Stimulated activated effector memory CD8-positive, alpha-beta T cell treated with anti-CD3 and anti-CD28 coated beads, Interleukin-12 subunit alpha, Interleukin-12 subunit beta, amount 100 ng/mL, for 72 hours (primary cell): ENCODE results near the gene CCDC12.

Experiments used
- ATAC-seq: fragments of 150-1000 bp; cut with Tn5 transposase; 2 replicates; pipeline ENCODE4 v1.10.0; 2021
- DNase-seq, 2 donors: peaks; one replicate each; pipeline ENCODE4 v3.0.0; 2021 to 2022; ENCODE audit warnings: low spot score in 2 of 2
- H3K27ac Mint-ChIP-seq: one replicate; pipeline ENCODE4 v1.8.0; 2022; ENCODE audit warnings: mild to moderate bottlenecking, mixed read lengths
- H3K36me3 Mint-ChIP-seq: one replicate; pipeline ENCODE4 v1.8.0; 2022; ENCODE audit warnings: mild to moderate bottlenecking, mixed read lengths
- H3K4me1 Mint-ChIP-seq: one replicate; pipeline ENCODE4 v1.8.0; 2022; ENCODE audit warnings: mixed read lengths
- H3K4me3 Mint-ChIP-seq: one replicate; pipeline ENCODE4 v1.8.0; 2022; ENCODE audit warnings: mild to moderate bottlenecking, mixed read lengths
- H3K9me3 Mint-ChIP-seq: one replicate; pipeline ENCODE4 v1.8.0; 2022; ENCODE audit warnings: mixed read lengths

CCDC12 gene

GRCh38 chr3:46976326-46977190 lies at the start of gene CCDC12:
CCDC12 (minus strand) TSS chr3:46976745; CDS start chr3:46976732, 13 bp downstream.
- Mint-ChIP-seq H3K4me1 (peaks cover 56% of the 10 kb centered on the region), H3K9me3 (no peaks in the 10 kb centered on the region), H3K4me3 (peak within 1 kb of the TSS; percentile 81), H3K36me3 (peaks cover 60% of the 10 kb centered on the region), H3K27ac (peak within 1 kb of the TSS; percentile 91)
- peak; percentile 84 for ATAC-seq
- DNase-seq = peak; percentile 79 to 97

- Mint-ChIP-seq H3K4me3 (no peak overlapping the region), H3K4me1 (peaks cover 24% of the 10 kb centered on the region), H3K27ac (no peak overlapping the region), H3K9me3 (no peaks in the 10 kb centered on the region), H3K36me3 (peaks cover 29% of the 10 kb centered on the region)
- ATAC-seq (peak; percentile 56), DNase-seq (no peak)
These were observed 48.4 kb upstream of the CCDC12 start for GRCh38 chr3:47024932-47025331.

- no peak for DNase-seq
- H3K4me1 Mint-ChIP-seq = peaks cover 47% of the 10 kb centered on the region
- no peak for ATAC-seq
- no peaks in the 10 kb centered on the region for H3K9me3 Mint-ChIP-seq
- H3K27ac Mint-ChIP-seq = no peak overlapping the region
- H3K4me3 Mint-ChIP-seq = no peak overlapping the region
- H3K36me3 Mint-ChIP-seq = peaks cover 16% of the 10 kb centered on the region
These were observed 46.1 kb upstream of the CCDC12 start for GRCh38 chr3:47022641-47023071.

- ATAC-seq (no peak), DNase-seq (no peak)
- H3K4me3 Mint-ChIP-seq = no peak overlapping the region
- H3K9me3 Mint-ChIP-seq = no peaks in the 10 kb centered on the region
- H3K27ac Mint-ChIP-seq = peak overlapping the region; percentile 85
- H3K4me1 Mint-ChIP-seq = peaks cover 54% of the 10 kb centered on the region
- peaks cover 27% of the 10 kb centered on the region for H3K36me3 Mint-ChIP-seq
These were observed 43.8 kb upstream of the CCDC12 start for GRCh38 chr3:47020311-47020710.

- H3K4me3 Mint-ChIP-seq = peak overlapping the region; percentile 58
- H3K36me3 Mint-ChIP-seq = peaks cover 31% of the 10 kb centered on the region
- peak in 1 of 2 donors; percentile 62 for DNase-seq
- peak; percentile 87 for ATAC-seq
- H3K4me1 Mint-ChIP-seq = peaks cover 44% of the 10 kb centered on the region
- peak overlapping the region; percentile 85 for H3K27ac Mint-ChIP-seq
- H3K9me3 Mint-ChIP-seq = no peaks in the 10 kb centered on the region
These were observed 42.7 kb upstream of the CCDC12 start for GRCh38 chr3:47019201-47019600.

GRCh38 chr3:47018269-47018611 lies 41.7 kb upstream of the CCDC12 start:
- Mint-ChIP-seq H3K4me3 (peak overlapping the region; percentile 58), H3K9me3 (no peaks in the 10 kb centered on the region), H3K27ac (peak overlapping the region; percentile 85), H3K4me1 (peaks cover 44% of the 10 kb centered on the region), H3K36me3 (peaks cover 31% of the 10 kb centered on the region)
- DNase-seq (no peak), ATAC-seq (no peak)

GRCh38 chr3:47017504-47018268 lies 41.1 kb upstream of the CCDC12 start:
- ATAC-seq (no peak), DNase-seq (no peak)
- Mint-ChIP-seq H3K36me3 (peaks cover 31% of the 10 kb centered on the region), H3K4me1 (peaks cover 44% of the 10 kb centered on the region), H3K4me3 (peak overlapping the region; percentile 58), H3K9me3 (no peaks in the 10 kb centered on the region), H3K27ac (peak overlapping the region; percentile 60)

- peak overlapping the region; percentile 58 for H3K4me3 Mint-ChIP-seq
- ATAC-seq (peak; percentile 89), DNase-seq (peak; percentile 32 to 66)
- peaks cover 31% of the 10 kb centered on the region for H3K36me3 Mint-ChIP-seq
- peaks cover 44% of the 10 kb centered on the region for H3K4me1 Mint-ChIP-seq
- no peaks in the 10 kb centered on the region for H3K9me3 Mint-ChIP-seq
- peak overlapping the region; percentile 60 for H3K27ac Mint-ChIP-seq
These were observed 40.4 kb upstream of the CCDC12 start for GRCh38 chr3:47016934-47017435.

GRCh38 chr3:47016086-47016933 lies 39.8 kb upstream of the CCDC12 start:
- Mint-ChIP-seq H3K27ac (peak overlapping the region; percentile 60), H3K4me3 (peak overlapping the region; percentile 58), H3K9me3 (no peaks in the 10 kb centered on the region), H3K36me3 (peaks cover 36% of the 10 kb centered on the region), H3K4me1 (peaks cover 50% of the 10 kb centered on the region)
- ATAC-seq = no peak
- DNase-seq = no peak

GRCh38 chr3:47015151-47015550 lies 38.6 kb upstream of the CCDC12 start:
- Mint-ChIP-seq H3K27ac (peak overlapping the region; percentile 61), H3K9me3 (no peaks in the 10 kb centered on the region), H3K36me3 (peaks cover 45% of the 10 kb centered on the region), H3K4me3 (no peak overlapping the region), H3K4me1 (peaks cover 59% of the 10 kb centered on the region)
- DNase-seq (no peak), ATAC-seq (no peak)

GRCh38 chr3:47014036-47014435 lies 37.5 kb upstream of the CCDC12 start:
- H3K4me3 Mint-ChIP-seq = no peak overlapping the region
- peaks cover 51% of the 10 kb centered on the region for H3K4me1 Mint-ChIP-seq
- ATAC-seq (no peak), DNase-seq (no peak)
- H3K27ac Mint-ChIP-seq = peak overlapping the region; percentile 68
- no peaks in the 10 kb centered on the region for H3K9me3 Mint-ChIP-seq
- peaks cover 51% of the 10 kb centered on the region for H3K36me3 Mint-ChIP-seq

- Mint-ChIP-seq H3K27ac (peak overlapping the region; percentile 68), H3K9me3 (no peaks in the 10 kb centered on the region), H3K36me3 (peaks cover 47% of the 10 kb centered on the region), H3K4me1 (peaks cover 43% of the 10 kb centered on the region), H3K4me3 (no peak overlapping the region)
- DNase-seq (no peak), ATAC-seq (no peak)
These were observed 36.7 kb upstream of the CCDC12 start for GRCh38 chr3:47013231-47013630.

- H3K4me1 Mint-ChIP-seq = peaks cover 36% of the 10 kb centered on the region
- peaks cover 50% of the 10 kb centered on the region for H3K36me3 Mint-ChIP-seq
- no peak overlapping the region for H3K4me3 Mint-ChIP-seq
- peak overlapping the region; percentile 68 for H3K27ac Mint-ChIP-seq
- no peaks in the 10 kb centered on the region for H3K9me3 Mint-ChIP-seq
- DNase-seq (no peak), ATAC-seq (no peak)
These were observed 36.0 kb upstream of the CCDC12 start for GRCh38 chr3:47012342-47013230.

GRCh38 chr3:47011371-47011770 lies 34.8 kb upstream of the CCDC12 start:
- no peak for ATAC-seq
- no peak for DNase-seq
- Mint-ChIP-seq H3K36me3 (peaks cover 47% of the 10 kb centered on the region), H3K4me3 (no peak overlapping the region), H3K27ac (peak overlapping the region; percentile 68), H3K9me3 (no peaks in the 10 kb centered on the region), H3K4me1 (peaks cover 24% of the 10 kb centered on the region)
